COLO829 (cell line): ENCODE measurements around the gene LCE1D.
A peak's percentile ranks its signal among the peaks of the same experiment; 100 is the strongest.

ENCODE experiments used
- DNase-seq: peaks from one replicate; pipeline ENCODE4 v3.0.0; 2012; ENCODE audit warnings: low spot score

Gene LCE1D, protein sequence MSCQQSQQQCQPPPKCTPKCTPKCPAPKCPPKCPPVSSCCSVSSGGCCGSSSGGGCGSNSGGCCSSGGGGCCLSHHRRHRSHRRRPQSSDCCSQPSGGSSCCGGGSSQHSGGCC

DNA sequence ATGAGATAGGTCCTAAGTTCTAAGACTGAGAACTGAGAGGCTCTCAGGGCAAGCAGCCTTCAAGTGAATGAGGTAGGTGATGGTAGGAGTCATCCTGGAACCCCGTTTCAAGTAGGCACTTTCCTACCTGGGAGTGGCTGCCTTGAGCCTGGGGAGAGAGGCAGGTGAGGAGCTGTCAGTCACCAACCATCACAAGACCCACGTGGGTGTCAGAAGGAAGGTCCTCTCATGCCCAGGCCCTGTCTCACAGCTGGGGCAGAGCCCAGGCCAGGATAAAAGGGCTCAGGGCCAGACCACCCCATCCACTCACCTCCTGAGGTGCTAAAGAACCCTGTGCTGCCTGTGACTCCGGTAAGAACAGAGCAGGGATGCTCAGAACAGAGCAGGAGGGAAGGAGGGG, at the start of gene LCE1D:
Gene LCE1D, plus strand, starts transcription at position 301 of the 400 bp plus-strand sequence. CDS start 1,074 bp downstream, outside the sequence.
- DNase-seq, result no peak

GRCh38 chr1:152747831-152748230, 48.7 kb upstream of the LCE1D start:
- DNase-seq, result no peak

- peak; percentile 50 for DNase-seq
These were observed 44.3 kb upstream of the LCE1D start for GRCh38 chr1:152752225-152752624.

DNA sequence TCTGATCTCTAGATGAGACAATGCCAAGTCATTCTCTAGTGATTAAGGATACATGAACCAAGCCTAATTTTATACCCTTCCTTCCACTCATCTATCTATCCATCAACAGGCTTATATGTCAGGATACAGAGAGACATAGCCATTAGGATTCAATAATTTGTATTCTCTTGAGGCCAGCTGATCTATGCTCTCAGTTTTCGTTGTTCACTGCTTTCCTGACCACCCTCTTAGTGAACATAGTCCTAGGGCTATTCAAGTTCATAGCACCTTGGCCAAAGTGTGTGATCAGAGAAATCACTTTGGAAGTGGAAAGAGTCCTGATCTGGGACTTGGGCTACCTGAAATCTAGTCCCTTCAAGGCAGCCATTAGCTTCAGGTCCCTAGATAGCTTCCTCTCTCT, 42.9 kb upstream of the LCE1D start:
- DNase-seq, result no peak

- no peak for DNase-seq
These were observed 39.6 kb upstream of the LCE1D start for GRCh38 chr1:152756872-152757271.

GRCh38 chr1:152757747-152758146, 38.8 kb upstream of the LCE1D start, which contains the start of gene KPRP:
TSS of gene KPRP (plus strand) at chr1:152758025. CDS start at chr1:152759589, 1,564 bp downstream.
- DNase-seq, result no peak

- no peak for DNase-seq
These were observed 37.9 kb upstream of the LCE1D start for GRCh38 chr1:152758636-152759035.

GRCh38 chr1:152759453-152760173, 36.9 kb upstream of the LCE1D start:
- no peak for DNase-seq

- no peak for DNase-seq
These were observed 35.9 kb upstream of the LCE1D start for GRCh38 chr1:152760551-152761190.

DNA sequence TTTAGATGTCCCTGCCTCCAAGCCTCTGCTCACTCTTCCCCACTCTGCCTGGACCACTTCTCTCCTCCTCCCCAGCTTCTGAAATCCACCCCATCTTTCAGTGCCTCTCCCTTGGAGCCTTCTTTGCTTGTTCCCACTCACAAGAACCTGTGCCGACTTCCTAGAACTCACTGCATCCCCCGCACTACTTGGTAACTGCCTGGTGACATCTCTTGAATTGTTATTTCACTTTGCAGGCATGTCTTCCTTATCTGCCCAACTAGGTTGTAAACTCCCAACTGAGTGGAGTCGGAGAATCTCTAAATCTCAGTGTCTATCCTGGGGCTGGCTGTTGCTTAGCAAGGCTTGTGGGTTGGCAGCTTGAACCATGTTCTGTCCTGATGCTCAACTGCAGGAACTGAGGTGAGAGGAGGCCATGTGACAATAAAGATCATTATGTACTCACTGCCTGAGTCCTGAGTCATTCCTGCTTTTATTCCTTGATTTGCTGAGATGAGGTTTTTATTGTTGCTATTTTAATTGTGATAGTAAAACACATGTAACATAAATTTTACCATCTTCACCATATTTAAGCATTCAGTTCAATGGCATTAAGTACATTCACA, 34.8 kb upstream of the LCE1D start:
- no peak for DNase-seq

GRCh38 chr1:152768847-152769533, 27.5 kb upstream of the LCE1D start:
- DNase-seq, result no peak

DNA sequence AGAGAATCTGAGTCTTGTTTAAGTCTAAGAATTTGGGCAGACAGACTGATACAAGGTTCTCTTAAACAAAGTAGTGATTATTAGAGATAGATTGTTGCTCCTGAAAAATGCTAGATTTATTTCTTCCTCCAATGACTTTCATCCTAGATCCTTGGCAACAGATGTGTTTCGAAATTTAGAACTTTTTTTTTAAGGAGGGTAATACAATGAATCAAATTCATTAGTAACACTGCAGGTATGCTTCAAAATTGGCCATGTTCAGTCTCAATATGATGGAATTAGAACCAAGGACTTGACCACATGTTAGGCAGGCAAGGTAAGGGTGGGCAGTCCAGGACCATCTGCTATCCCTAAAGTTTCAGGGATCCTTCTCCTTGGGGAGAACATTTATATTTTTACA, 26.1 kb upstream of the LCE1D start:
- DNase-seq, result no peak

GRCh38 chr1:152774875-152775274, 21.6 kb upstream of the LCE1D start, which contains the start of gene LCE1F:
TSS of gene LCE1F (plus strand) at chr1:152775140. CDS start at chr1:152776372, 1,232 bp downstream.
- no peak for DNase-seq

DNA sequence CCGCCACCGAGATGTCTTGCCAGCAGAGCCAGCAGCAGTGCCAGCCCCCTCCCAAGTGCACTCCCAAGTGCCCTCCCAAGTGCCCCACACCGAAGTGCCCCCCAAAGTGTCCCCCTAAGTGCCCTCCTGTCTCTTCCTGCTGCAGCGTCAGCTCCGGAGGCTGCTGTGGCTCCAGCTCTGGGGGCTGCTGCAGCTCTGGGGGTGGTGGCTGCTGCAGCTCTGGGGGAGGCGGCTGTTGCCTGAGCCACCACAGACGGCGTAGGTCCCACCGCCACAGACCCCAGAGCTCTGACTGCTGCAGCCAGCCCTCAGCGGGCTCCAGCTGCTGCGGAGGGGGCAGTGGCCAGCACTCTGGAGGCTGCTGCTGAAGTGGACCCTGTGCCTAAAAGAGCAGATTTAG, 20.2 kb upstream of the LCE1D start:
- no peak for DNase-seq

GRCh38 chr1:152777510-152778137, 18.9 kb upstream of the LCE1D start:
- peak; percentile 54 for DNase-seq

DNA sequence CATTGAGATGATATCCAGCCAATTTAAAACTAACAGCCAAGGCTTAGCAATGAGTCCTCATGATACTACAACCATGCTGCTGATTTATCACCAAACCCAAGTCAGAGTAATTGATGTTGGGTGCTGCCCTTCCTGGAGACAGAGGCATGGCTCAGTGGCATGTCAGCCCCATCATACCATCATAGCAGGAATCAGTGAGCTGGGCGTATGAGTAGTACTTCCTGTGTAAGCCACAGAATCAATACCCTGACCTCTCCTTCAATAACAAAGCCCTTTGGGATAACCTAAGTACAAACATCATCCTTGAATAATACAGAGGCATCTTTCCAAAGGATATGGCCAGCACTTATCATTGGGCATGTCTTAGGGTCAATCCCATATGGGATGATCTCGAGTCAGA, 13.4 kb upstream of the LCE1D start:
- DNase-seq, result no peak

- no peak for DNase-seq
These were observed 10.4 kb upstream of the LCE1D start, which contains the start of gene LCE1E for GRCh38 chr1:152786077-152786476. TSS of gene LCE1E (plus strand) at chr1:152786257. CDS start at chr1:152787300, 1,043 bp downstream.

- DNase-seq, result peak; percentile 38
These were observed 835 bp upstream of the LCE1D start for GRCh38 chr1:152795686-152796085.

- DNase-seq, result no peak
These were observed 4.8 kb downstream of the LCE1D start for GRCh38 chr1:152801333-152801732.

- DNase-seq, result no peak
These were observed 10.1 kb downstream of the LCE1D start, which contains the start of gene LCE1C for GRCh38 chr1:152806576-152806975. TSS of gene LCE1C (minus strand) at chr1:152806651. CDS start at chr1:152805478, 1,173 bp downstream.

DNA sequence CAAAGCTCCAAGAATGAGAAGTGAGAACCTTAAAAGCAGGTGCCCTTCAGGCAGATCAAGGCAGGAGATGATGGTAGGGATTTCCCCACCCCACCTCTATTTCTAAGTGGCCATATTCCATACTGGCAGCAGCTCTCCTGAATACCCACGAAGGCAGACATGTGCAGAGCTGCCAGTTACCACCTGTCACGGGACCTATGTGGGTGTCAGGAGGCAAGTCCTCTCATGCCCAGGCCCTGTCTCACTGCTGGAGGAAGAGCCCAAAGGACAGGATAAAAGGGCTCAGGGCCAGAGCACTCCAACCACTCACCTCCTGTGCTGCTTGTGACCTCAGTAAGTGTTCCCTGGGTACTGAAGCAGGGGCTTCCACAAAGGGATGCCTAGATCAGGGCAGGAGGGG, 14.5 kb downstream of the LCE1D start:
- DNase-seq, result no peak

DNA sequence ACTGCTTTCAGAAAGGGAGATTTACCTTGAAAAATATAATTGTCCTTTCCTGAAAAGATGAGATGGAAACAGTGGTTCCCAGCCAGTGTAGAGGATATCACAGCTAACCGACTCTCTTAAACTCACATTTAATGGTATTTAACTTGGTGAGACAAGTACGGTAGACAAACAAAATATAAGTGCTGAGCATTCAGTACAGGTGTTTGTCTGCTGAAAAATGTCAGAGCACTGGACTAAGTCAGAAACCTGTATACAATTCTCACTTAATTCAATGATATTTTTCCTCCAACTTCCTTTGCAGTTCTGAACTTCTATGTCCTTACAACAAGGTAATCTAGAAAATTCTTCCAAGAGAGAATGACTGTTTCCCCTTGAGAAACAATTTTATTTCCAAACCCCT, 15.2 kb downstream of the LCE1D start, which contains the start of gene LCE1B:
Gene LCE1B, plus strand, starts transcription at position 301 of the 400 bp plus-strand sequence. CDS start 476 bp downstream, outside the sequence.
- DNase-seq, result no peak
